K562 (cell line): ENCODE results near the gene NUP62. TPM values are rescaled to one million over a fixed set of nuclear protein-coding genes. Genes with fewer than 3 reads are reported as not detected.

Experiments
- ASH1L ChIP-seq: fragments of 450-650 bp; IDR thresholded peaks from 2 replicates; pipeline ENCODE4 v1.6.1; 2018; ENCODE audit warnings: borderline replicate concordance, mild to moderate bottlenecking, low read depth; ENCODE audit not compliant: partially characterized antibody
- FOXJ3 ChIP-seq: sonication (generic); formaldehyde crosslinking; IDR thresholded peaks from 2 replicates; pipeline ENCODE4 v1.4.0; 2020; ENCODE audit warnings: mild to moderate bottlenecking, missing genetic modification reagents
- MEF2D ChIP-seq: conservative IDR thresholded peaks from 2 replicates; pipeline ENCODE4 v1.6.1; 2016; ENCODE audit warnings: low read depth, missing genetic modification characterization, missing compliant biosample characterization
- NEUROD1 ChIP-seq: fragments of 150-350 bp; IDR thresholded peaks from 2 replicates; pipeline ENCODE4 v1.6.1; 2014; ENCODE audit warnings: borderline replicate concordance, low read length, low read depth; ENCODE audit not compliant: partially characterized antibody
- NRF1 ChIP-seq, 2 experiments: fragments of 450-650 bp; IDR thresholded peaks in 1 of 2; conservative IDR thresholded peaks in 1 of 2; 2 replicates each; pipeline ENCODE4 v1.6.1; 2014; ENCODE audit warnings: mild to moderate bottlenecking in 2 of 2
- PHF8 ChIP-seq: fragments of 200-600 bp; sonication (generic); IDR thresholded peaks from 2 replicates; pipeline ENCODE4 v1.6.1; 2012; ENCODE audit warnings: mixed run types, mild to moderate bottlenecking, inconsistent platforms, low read length, moderate library complexity, borderline replicate concordance
- SREBF2 ChIP-seq: sonication (generic); formaldehyde crosslinking; IDR thresholded peaks from 2 replicates; pipeline ENCODE4 v1.4.0; 2020; ENCODE audit warnings: mild to moderate bottlenecking, missing genetic modification reagents
- TAF9B ChIP-seq: fragments of 450-650 bp; IDR thresholded peaks from 2 replicates; pipeline ENCODE4 v1.6.1; 2018; ENCODE audit warnings: mild to moderate bottlenecking; ENCODE audit not compliant: partially characterized antibody
- ZBTB1 ChIP-seq: sonication (generic); formaldehyde crosslinking; IDR thresholded peaks from 2 replicates; pipeline ENCODE4 v1.8.1; 2023; ENCODE audit warnings: missing genetic modification reagents, low read depth, mild to moderate bottlenecking, borderline replicate concordance
- ZNF143 ChIP-seq: sonication (generic); formaldehyde crosslinking; IDR thresholded peaks from 2 replicates; pipeline ENCODE4 v1.9.0; 2022; ENCODE audit warnings: mild to moderate bottlenecking, missing genetic modification reagents
- polyA plus RNA-seq, 8 experiments: library from polyadenylated mRNA; depleted of rRNA in 4 of 8; stranded (reverse) in 5 of 8; unstranded in 3 of 8; fragments of >200 nt; fragmentation: Nextera tagmentation in 2 of 8; fragmentation: Illumina TruSeq in 1 of 8; extraction: Ambion mirVana in 2 of 8; extraction: Trizol in 1 of 8; gene quantifications; 2 replicates each; pipeline versions ENCODE4 v1.2.1 to v1.2.3, GENCODE V29; 2011 to 2014; ENCODE audit warnings: inconsistent platforms in 1 of 8, missing spikeins in 1 of 8
- total RNA-seq, 7 experiments: library from RNA; depleted of rRNA in 6 of 7; stranded (reverse); fragments of >200 nt in 6 of 7; fragmentation: Illumina TruSeq in 2 of 7; extraction: Trizol in 2 of 7; gene quantifications; 2 replicates each; pipeline versions ENCODE4 v1.2.1 to v1.2.3, GENCODE V29; 2011 to 2021; ENCODE audit warnings: low replicate concordance in 1 of 7
- TF ChIP-seq, protein P1 (sequence below), 2 experiments: fragments of 450-650 bp; IDR thresholded peaks; 2 replicates each; pipeline ENCODE4 v1.6.1; 2016; ENCODE audit warnings: mild to moderate bottlenecking in 2 of 2, borderline replicate concordance in 1 of 2, low read depth in 1 of 2, moderate library complexity in 1 of 2
- TF ChIP-seq, protein P2 (sequence below): fragments of 450-650 bp; IDR thresholded peaks from 2 replicates; pipeline ENCODE4 v1.6.1; 2016; ENCODE audit warnings: mild to moderate bottlenecking
- TF ChIP-seq, protein P3 (sequence below): fragments of 450-650 bp; IDR thresholded peaks from 2 replicates; pipeline ENCODE4 v1.6.1; 2018; ENCODE audit warnings: mild to moderate bottlenecking, low read depth; ENCODE audit not compliant: partially characterized antibody

Gene NUP62
- total and polyA plus RNA-seq, 9 of the 15 experiments (the other 6 are each of a cell fraction or from before 2014, with no cell fraction given) = 16.9 to 109 (median 66.0) TPM

DNA sequence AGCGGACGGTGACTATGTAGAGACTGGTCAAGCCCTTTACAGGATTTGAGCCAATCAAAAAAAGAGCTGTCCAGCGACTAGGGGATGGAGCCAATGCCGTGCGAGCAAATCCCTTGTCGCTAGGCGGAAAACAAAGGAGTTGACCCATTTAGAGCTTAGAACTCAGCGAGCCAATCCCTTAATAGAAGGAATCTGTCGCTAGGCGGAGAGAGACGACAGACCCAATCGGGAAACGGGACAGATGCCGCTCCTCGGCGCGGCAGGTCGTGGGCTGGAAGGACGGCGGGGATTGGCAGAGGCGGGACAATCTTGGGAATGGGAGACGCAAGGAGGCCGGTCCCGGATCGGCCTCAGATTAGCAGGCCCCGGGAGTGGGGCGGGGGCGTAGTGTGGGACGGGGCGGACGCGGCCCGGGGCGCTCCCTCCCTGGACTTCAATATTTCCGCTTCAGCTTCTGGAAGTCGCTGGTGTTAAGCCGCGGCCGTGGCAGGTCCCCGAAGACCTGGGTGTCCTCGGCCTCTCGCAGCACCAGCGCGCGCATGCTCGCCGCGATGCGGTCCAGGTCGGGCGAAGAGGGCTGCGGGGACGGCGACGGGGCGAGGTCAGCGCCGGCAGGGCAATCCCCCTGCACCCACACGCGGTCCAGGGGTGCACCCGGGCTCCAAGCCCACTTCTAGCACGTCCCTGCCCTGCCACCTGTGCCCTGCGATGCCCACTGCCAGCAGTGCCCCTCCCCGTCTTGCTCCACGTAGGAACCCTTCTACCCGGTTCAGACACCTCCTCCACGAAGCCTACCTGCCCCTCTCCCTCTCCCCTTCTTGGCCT lies 59.6 kb downstream of the NUP62 start (continued):
- TF ChIP-seq, protein P1, sequence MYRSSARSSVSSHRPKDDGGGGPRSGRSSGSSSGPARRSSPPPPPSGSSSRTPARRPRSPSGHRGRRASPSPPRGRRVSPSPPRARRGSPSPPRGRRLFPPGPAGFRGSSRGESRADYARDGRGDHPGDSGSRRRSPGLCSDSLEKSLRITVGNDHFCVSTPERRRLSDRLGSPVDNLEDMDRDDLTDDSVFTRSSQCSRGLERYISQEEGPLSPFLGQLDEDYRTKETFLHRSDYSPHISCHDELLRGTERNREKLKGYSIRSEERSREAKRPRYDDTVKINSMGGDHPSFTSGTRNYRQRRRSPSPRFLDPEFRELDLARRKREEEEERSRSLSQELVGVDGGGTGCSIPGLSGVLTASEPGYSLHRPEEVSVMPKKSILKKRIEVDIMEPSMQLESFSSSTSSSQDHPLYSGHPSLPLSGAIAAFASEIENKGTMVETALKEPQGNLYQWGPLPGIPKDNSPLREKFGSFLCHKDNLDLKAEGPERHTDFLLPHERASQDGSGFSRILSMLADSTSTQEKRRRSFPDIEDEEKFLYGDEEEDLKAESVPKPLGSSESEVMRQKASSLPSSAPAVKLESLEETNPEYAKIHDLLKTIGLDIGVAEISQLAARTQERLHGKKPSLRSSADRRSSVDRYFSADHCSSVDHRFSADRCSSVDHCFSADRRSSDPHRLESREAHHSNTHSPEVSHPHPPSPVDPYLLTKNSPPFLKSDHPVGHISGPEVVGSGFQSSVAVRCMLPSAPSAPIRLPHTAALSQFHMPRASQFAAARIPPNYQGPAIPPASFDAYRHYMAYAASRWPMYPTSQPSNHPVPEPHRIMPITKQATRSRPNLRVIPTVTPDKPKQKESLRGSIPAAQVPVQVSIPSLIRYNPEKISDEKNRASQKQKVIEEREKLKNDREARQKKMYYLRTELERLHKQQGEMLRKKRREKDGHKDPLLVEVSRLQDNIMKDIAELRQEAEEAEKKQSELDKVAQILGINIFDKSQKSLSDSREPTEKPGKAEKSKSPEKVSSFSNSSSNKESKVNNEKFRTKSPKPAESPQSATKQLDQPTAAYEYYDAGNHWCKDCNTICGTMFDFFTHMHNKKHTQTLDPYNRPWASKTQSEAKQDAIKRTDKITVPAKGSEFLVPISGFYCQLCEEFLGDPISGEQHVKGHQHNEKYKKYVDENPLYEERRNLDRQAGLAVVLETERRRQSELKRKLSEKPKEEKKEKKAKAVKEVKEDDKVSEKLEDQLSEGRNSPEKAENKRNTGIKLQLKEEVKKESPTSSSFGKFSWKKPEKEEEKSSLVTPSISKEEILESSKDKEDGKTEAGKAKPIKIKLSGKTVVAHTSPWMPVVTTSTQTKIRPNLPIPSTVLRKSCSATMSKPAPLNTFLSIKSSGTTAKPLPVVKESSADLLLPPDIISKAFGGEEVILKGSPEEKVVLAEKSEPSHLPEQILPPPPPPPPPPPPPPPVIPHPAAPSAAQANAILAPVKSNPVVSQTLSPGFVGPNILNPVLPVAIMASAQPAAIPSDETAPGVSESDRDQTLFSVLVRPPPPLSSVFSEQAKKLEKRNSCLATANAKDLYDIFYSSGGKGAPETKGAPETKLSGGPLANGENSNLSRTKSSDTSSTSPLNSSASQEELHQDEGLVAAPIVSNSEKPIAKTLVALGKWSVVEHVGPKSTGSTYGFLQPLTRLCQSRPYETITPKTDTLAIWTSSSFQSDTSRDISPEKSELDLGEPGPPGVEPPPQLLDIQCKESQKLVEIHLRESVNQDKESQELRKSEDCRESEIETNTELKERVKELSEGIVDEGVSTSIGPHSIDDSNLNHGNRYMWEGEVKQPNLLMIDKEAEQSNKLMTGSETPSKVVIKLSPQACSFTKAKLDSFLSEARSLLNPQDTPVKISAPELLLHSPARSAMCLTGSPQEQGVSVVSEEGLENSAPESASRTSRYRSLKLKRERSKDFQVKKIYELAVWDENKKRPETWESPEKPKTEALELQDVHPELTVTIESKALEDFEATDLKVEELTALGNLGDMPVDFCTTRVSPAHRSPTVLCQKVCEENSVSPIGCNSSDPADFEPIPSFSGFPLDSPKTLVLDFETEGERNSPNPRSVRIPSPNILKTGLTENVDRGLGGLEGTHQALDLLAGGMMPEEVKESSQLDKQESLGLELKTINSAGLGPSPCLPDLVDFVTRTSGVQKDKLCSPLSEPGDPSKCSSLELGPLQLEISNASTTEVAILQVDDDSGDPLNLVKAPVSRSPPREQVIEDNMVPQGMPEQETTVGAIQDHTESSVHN (IDR thresholded peaks at IDR 0.05; ENCODE audit: borderline replicate concordance in 1 of 2, low read depth in 1 of 2) = no peak
- TF ChIP-seq MEF2D (tag) (no peak), NEUROD1 (peak; percentile 89), ZBTB1 (CRISPR knock-in tag) (no peak), NRF1 (conservative IDR thresholded peaks at IDR 0.05 in 1 of 2, IDR thresholded peaks at IDR 0.05 in 1 of 2) (peak; percentile 95 to 96), ASH1L (peak; percentile 96), FOXJ3 (CRISPR knock-in tag) (no peak), PHF8 (peak; percentile 59; the same call in 1 of the 2 replicates), ZNF143 (no peak), TAF9B (no peak), SREBF2 (no peak)
- TF ChIP-seq, protein P2, sequence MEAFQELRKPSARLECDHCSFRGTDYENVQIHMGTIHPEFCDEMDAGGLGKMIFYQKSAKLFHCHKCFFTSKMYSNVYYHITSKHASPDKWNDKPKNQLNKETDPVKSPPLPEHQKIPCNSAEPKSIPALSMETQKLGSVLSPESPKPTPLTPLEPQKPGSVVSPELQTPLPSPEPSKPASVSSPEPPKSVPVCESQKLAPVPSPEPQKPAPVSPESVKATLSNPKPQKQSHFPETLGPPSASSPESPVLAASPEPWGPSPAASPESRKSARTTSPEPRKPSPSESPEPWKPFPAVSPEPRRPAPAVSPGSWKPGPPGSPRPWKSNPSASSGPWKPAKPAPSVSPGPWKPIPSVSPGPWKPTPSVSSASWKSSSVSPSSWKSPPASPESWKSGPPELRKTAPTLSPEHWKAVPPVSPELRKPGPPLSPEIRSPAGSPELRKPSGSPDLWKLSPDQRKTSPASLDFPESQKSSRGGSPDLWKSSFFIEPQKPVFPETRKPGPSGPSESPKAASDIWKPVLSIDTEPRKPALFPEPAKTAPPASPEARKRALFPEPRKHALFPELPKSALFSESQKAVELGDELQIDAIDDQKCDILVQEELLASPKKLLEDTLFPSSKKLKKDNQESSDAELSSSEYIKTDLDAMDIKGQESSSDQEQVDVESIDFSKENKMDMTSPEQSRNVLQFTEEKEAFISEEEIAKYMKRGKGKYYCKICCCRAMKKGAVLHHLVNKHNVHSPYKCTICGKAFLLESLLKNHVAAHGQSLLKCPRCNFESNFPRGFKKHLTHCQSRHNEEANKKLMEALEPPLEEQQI = no peak
- TF ChIP-seq, protein P3, sequence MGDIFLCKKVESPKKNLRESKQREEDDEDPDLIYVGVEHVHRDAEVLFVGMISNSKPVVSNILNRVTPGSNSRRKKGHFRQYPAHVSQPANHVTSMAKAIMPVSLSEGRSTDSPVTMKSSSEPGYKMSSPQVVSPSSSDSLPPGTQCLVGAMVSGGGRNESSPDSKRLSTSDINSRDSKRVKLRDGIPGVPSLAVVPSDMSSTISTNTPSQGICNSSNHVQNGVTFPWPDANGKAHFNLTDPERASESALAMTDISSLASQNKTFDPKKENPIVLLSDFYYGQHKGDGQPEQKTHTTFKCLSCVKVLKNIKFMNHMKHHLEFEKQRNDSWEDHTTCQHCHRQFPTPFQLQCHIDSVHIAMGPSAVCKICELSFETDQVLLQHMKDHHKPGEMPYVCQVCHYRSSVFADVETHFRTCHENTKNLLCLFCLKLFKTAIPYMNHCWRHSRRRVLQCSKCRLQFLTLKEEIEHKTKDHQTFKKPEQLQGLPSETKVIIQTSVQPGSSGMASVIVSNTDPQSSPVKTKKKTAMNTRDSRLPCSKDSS = no peak
